ENCODE data around the gene SLC22A7.

GRCh38 chr6:43325876-43326275 lies 27.8 kb downstream of the SLC22A7 start:
- no peak for TF ChIP-seq CTCF (IDR thresholded peaks at IDR 0.05)
- TF ChIP-seq POLR2A (IDR thresholded peaks at IDR 0.05) = no peak
- no peak for TF ChIP-seq POLR2AphosphoS5 (IDR thresholded peaks at IDR 0.05)

Measured in sigmoid colon (tissue), 4 donors.